HuH-7.5 (cell line): ENCODE data around the gene THADA.
"Not testable (repeated sequence)": the region's sequence is repeated elsewhere in the genome, so short reads cannot be mapped to it uniquely, and the experiment has no call there.

Experiments used
- DNase-seq: peaks from one replicate; pipeline ENCODE4 v3.0.0; 2011; ENCODE audit warnings: low spot score

The THADA gene

GRCh38 chr2:43594875-43595274 lies 963 bp downstream of the THADA start:
- DNase-seq, result no peak

DNA sequence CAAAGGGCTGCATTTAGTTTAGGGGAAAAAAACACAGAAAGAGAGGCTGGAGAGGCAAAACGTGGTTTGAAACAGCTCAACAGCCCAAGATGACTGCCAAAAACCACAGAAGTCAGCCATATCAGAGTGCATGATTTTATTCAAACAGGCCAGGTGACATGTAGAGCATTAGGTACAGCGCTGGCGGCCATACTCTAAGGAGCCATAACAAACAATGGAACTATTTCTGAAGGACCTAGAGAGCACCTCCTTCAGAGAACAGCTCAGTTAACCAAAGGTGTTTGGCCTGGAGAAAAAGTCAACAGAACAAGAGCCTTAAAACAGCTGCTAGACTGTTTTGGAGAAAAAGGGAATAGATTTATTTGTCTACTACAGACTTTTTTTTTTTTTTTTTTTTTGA lies 2.6 kb downstream of the THADA start:
- no peak for DNase-seq

- no peak for DNase-seq
Observed at GRCh38 chr2:43592443-43592842, 3.4 kb downstream of the THADA start.

- no peak for DNase-seq
Observed at GRCh38 chr2:43585708-43586107, 10.1 kb downstream of the THADA start.

DNA sequence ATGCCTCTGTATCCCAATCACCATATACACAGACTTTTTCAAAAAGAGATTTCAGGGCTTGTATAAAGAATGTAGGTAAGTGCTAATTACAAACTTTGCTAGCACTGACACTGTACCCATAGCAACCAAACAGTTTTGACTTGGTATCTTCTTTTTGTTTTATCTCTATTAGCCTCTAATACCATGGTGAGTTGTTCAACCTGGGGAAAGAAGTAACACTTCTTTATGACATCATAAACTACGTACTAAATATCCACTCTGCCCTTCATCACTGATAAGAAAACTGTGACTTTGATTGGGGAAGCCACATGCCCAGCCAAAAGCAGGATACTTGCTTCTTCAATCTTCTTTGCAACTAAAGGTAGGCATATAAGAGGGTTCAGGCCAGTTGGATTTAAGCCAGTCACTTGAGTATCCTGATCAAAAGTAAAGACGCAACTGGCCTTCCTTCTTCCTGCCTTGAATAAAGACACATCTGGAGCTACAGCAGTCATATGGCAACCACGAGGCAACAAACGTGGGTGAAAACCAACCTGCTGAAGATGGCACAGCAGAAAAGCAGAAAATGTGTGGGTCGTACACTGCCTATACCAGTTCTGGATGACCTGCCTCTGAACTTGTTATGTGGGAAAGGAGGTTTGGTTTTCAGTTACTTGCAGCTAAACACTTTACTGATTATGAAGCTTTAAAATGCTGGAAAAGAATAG lies 16.4 kb downstream of the THADA start:
- DNase-seq, result no peak

- peak; percentile 12 for DNase-seq
Observed at GRCh38 chr2:43576981-43577892, 18.6 kb downstream of the THADA start.

DNA sequence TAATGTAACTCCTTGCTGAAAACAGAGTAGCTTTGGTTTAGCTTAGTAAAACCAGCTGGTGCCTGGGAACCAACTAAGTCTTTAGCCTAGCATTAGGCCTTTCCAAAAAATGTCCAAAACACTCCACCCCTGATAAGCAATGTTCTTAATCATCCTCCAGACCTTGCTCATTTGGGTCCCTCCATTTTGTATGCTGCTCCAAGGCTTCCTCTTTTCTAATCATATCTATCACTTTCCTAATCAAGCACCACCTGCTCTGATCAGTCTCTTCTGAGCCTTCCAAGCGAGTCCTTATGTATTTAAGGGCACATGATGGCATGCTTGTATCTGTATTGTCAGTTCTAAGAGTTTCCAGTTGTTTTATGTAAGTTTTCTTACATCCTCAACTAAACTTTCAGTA lies 23.6 kb downstream of the THADA start:
- no peak for DNase-seq

DNA sequence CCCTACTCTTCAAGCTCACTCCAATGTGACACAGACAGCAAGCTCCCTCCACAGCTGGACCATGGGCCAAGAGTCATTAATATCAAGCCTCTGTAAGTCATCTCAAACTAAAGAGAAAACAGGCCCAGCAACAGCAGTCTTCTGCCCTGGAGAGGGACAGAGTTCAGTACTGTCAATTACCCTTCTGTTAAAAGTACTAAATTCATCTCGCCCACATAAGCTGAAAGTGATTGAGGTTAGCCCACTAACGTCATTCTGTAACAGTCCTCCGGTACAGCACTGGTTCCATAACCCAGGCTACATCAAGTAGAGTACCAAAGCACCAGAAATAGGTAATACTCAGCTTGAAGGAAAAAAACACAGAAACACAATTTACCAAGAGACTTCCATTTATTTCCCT lies 25.9 kb downstream of the THADA start:
- no peak for DNase-seq

DNA sequence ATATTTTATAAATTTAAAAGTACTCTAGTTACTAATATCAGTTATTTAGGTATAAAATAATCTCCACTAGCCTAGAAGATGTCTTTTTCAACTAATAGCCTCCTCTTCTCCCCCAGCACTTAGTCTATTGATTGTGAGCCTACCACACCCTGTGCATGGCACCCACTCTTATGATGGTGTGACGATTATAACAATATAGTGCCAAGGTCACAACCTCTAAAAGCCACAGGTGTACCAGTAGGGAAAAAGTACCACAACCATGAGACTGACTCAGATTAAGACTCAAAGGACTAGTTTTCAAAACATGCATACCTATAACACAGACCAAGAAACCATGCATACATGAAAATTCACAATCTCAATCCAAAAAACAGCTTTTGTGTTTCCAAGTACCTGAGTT lies 27.6 kb downstream of the THADA start:
- no peak for DNase-seq

DNA sequence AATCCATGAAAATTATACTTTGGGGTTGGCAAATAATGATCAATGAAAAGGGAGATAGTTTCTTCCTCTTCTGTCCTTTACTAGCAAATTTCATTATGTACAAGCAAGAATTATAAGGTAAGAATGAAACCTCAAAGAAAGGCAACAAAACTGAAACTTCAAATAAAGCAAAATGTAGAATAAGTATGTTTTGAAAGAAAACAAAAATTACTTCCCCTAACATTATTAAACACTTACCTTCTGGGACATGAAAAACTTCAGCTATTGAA lies 29.4 kb downstream of the THADA start:
- no peak for DNase-seq

DNA sequence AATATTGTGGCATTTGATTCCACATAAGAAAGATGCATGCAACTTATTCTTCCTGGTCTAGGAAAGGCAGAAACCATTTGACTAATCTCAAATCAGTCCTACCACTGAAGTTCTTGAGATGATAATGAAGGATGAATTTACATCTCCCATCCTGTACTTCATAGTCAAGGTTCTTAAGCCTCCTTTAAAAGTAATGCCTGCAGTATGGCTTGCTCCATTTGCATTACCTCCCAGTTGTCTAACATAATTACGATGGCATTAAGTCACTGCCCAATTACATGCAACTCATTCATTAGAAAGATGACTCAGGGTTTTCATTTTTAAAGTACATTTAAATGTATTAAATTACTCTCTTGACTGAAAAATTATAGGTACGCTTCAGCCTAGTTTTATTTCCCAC lies 32.2 kb downstream of the THADA start:
- DNase-seq, result no peak

DNA sequence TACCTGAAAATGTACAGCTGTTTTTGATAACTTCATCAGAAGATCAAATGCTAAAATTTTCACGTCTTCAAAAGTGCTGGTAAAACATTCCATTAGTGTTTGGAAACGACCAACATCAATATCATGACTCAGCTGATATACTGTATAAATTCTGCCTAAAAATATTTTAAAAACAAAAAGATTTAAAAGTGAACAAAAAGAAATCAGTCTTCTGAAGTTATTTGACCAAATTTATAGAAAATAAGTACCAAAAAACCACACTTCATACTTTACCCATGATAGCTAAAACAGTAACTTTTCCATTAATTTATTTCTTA lies 35.6 kb downstream of the THADA start:
- no peak for DNase-seq

DNA sequence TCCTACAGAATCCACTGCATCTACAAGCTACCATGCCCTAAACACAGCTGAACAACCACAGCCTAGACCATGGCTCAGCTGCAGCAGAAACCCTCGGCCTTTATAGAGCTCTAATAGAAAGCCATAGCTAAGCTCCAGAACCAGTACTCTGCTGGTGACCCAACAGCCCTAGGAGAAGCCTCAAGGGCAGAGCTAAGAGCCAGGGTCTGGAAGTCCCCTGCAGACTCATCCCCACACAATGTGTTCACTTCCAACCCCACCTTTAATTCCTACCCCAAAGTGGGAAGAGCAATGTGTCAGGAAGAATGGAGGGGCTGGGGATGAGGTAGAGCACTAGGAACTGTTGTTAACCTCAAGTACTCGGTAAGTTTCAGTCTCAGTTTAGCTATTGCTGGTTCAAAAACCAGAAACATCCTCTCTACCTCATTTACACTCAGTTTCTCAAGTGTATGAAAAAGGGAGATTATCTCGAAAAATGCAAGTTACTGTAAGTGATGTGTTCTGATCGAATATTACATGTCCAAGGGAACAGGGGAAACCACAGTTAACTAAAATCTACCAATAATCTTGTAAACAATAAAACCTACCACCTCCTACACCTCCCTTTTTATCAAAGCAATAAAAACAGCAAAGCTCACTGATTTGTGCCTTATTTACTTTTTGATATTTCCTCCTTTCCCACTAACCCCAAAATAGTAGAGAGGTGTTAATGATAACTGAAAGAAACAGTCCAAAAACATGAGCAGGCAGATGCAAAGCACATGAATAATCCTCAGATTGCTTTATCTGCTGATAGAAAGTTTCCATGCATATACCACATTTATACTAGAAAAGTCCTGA lies 36.2 kb downstream of the THADA start:
- no peak for DNase-seq

DNA sequence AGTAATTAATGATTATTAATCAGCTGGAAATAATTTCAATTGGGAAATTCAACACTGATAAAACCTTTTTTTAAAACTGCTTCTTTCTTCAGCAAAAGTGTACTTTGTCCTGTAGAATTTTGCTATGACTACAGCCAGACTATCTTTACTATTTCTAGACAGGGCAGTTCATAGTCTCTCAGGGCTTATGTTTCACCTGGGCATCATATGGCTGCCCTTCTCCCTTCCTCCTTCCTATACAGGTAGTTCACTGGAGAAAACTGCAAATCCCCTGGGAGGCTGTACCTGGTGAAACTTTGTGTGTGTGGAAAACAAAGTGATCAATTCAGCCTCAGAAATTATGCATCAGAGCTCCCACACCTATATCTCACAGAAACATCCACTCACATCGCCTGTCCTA lies 38.6 kb downstream of the THADA start:
- DNase-seq, result no peak

DNA sequence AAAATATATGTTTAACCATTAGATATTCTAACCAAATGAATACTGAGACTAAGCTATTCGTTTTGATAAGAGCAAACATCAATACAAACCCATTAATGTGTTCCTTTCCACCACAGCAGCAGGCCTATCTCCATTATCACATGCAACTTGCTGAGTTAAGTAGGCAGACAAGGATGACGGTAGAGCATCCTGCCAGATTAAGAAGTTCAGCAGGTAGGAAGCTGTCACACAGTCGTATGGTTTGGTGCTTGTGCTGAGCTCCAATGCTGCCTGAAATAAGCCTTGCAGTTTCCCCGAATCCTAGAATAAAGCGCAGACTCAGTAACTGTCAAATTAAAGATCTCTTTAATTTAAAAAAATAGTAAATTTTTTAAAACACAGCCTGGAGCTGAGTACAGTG lies 39.6 kb downstream of the THADA start:
- no peak for DNase-seq

DNA sequence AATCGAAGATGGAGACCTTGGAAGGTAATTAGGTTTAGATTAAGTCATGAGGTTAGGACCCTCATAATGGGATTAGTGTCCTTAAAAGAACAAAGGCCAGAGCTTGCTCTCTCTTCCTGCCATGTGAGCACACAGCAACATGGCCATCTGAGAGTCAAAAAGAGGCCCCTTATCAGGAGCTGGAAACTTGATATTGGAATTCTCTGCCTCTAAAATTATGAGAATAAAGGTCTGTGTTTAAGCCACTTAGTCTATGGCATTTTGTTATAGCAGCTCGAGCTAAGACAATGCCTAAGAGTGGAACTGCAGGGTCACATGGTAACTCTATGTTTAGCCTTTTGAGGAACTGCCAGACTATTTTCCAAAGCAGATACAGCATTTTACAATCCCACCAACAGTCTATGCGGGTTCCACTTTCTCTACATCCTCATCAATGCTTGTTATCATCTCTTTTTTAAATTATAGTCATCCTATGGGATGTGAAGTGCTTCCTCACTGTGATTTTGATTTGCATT lies 42.4 kb downstream of the THADA start:
- no peak for DNase-seq

DNA sequence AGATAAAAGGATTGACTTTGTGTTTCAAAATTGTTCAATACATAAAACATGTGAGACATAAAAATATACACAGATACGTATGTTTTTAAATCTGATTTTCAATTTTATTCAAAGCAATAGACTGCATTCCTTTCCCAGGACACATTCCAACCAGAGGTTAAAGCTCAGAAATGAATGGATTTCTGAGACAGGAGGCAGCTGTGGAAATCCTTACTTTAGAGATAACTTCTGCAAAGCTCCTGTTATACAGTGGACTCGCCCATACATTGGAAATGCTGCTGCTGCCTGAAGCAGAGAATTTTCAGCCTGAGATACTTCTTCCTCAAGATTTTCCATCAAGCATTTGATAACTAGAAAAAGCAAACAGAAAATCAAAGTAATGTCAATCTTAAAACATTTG lies 43.8 kb downstream of the THADA start:
- DNase-seq, result no peak

DNA sequence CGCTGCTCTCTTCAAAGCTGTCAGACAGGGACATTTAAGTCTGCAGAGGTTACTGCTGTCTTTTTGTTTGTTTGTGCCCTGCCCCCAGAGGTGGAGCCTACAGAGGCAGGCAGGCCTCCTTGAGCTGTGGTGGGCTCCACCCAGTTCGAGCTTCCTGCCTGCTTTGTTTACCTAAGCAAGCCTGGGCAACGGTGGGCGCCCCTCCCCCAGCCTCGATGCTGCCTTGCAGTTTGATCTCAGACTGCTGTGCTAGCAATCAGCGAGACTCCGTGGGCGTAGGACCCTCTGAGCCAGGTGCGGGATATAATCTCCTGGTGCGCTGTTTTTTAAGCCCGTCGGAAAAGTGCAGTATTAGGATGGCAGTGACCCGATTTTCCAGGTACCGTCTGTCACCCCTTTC lies 47.5 kb downstream of the THADA start:
- DNase-seq, result not testable (repeated sequence)

DNA sequence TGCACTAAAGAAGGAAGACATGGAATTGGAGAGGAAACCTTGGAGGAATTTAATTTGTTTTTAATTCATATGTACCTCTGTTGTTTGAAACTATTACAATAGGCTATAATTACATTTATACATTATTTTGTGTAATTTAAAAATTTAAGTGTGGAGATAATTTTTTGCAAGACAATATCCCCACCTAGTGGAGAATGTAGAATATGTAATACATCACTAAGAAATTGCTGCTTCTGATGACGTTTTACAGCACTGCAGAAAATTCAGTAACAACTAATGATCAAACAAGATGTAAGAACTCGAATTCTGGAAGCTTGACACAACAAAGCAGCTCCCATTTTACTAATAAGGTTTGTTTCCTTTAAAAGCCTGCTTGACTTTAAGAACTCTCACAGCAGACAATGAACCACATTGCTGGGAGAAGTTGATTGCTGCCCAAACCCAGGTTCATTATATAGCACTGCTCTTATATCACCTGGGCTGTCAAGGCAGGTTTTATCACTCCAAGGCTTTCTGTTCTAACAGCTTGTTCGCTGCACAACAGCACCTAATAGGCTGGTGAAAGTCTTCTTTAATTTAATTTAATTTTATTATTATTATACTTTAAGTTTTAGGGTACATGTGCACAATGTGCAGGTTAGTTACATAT lies 53.4 kb downstream of the THADA start:
- peak; percentile 6 for DNase-seq

GRCh38 chr2:43541165-43541564 lies 54.7 kb downstream of the THADA start:
- no peak for DNase-seq

DNA sequence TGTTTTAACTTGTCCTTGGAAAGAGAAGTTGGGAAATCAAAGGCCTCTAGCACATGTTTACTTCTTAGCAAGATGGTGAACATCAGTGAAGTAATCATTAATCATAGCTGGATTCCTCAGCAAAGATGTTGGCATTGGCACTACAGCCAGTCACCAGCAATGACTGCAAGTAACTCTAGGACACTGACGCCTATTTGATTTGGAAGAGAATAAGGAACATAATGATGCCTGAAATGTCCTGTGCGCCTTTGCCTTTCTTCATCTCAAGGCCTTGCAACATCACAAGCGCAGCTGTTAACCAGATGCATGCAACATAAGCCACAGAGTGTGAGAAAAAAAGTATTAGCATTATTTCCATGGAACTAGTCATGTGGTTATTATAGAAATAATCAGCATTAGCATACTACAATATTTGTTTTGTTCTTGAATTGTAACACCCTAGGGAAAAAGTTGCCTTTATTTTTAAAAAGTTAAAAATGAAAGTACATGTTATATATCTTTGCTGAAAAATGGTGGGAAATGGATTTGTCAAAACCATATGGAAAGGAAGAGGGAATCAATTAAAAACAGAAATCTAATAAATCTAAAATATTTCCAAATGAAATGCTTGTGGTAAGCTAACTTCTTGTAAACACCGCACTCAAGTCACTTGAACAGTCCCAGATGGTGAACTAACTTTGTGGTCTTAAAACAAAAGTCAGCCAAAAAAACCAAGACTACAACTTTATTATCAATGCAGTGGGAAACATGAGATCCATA lies 55.6 kb downstream of the THADA start:
- no peak for DNase-seq

DNA sequence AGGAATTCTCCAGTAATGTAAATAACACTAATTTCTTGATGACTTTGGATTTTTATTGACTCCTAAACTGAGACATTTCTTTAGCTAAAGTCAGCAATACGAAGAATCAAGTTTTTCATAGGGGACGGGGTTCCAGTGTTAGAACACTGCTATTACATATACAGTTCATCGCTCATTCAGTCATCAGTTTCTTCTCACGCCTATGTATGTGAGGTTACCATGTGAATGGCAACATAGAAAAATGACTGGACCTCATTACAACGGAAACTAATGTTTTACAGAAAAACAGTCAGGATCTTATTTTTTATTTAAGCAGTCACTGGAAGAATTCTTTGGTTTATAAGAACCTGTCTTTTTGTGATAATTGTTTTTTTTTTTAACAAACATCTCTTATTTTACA lies 56.4 kb downstream of the THADA start:
- DNase-seq, result no peak
